Osteocyte (in vitro differentiated cells): ENCODE measurements around the gene UGT1A4. TPM values are rescaled to one million over a fixed set of nuclear protein-coding genes. Genes with fewer than 3 reads are reported as not detected.

Source experiments
- DNase-seq: peaks from one replicate; pipeline ENCODE4 v3.0.0; 2021; ENCODE audit warnings: mixed read lengths; ENCODE audit not compliant: unreplicated experiment; ENCODE audit errors: extremely low spot score
- H3K27ac Mint-ChIP-seq: one replicate; pipeline ENCODE4 v1.8.0; 2021; ENCODE audit warnings: mild to moderate bottlenecking, mixed read lengths; ENCODE audit not compliant: unreplicated experiment
- H3K27me3 Mint-ChIP-seq: one replicate; pipeline ENCODE4 v1.8.0; 2021; ENCODE audit warnings: mixed read lengths; ENCODE audit not compliant: unreplicated experiment
- H3K36me3 Mint-ChIP-seq: one replicate; pipeline ENCODE4 v1.8.0; 2021; ENCODE audit warnings: mixed read lengths; ENCODE audit not compliant: unreplicated experiment
- H3K4me1 Mint-ChIP-seq: one replicate; pipeline ENCODE4 v1.8.0; 2021; ENCODE audit warnings: mixed read lengths; ENCODE audit not compliant: unreplicated experiment
- H3K4me3 Mint-ChIP-seq: one replicate; pipeline ENCODE4 v1.8.0; 2021; ENCODE audit warnings: mild to moderate bottlenecking, moderate library complexity, mixed read lengths; ENCODE audit not compliant: unreplicated experiment
- H3K9me3 Mint-ChIP-seq: one replicate; pipeline ENCODE4 v1.8.0; 2021; ENCODE audit warnings: mixed read lengths; ENCODE audit not compliant: unreplicated experiment
- total RNA-seq: library from RNA; stranded (reverse); gene quantifications from 2 replicates; pipeline ENCODE4 v1.2.1, GENCODE V29; 2021
- TF ChIP-seq, protein P1 (sequence below): fragments of 200-600 bp; sonication (generic); IDR thresholded peaks from 2 replicates; pipeline ENCODE4 v1.5.0; 2021; ENCODE audit warnings: antibody characterized with exemption, mild to moderate bottlenecking, moderate library complexity

Gene UGT1A4
- total RNA-seq, 1 donor from 2014 or later: not detected

DNA sequence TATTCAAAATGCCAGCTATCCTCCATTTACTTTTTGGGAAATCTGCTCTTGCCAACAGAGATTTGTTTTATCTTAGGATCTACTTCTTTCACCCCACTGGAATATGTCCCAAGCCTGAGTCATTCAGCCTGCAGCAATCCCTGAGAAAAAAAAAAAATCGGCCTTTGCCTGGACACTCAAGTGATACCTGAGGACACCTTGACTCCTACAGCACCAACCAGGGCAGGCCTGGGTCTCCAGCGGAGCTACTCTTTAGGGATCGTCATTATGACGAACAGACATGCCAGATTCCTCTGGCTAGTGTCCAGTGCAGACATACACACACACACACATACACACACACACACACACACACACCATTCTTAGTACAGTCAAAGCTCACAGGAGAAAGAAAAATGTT, 28.1 kb upstream of the UGT1A4 start:
- Mint-ChIP-seq H3K4me1 (no peaks in the 10 kb centered on the region), H3K9me3 (peaks cover 4% of the 10 kb centered on the region), H3K27me3 (peaks cover 10% of the 10 kb centered on the region), H3K36me3 (no peaks in the 10 kb centered on the region), H3K27ac (no peak overlapping the region), H3K4me3 (no peak overlapping the region)
- no peak for DNase-seq
- TF ChIP-seq, protein P1, sequence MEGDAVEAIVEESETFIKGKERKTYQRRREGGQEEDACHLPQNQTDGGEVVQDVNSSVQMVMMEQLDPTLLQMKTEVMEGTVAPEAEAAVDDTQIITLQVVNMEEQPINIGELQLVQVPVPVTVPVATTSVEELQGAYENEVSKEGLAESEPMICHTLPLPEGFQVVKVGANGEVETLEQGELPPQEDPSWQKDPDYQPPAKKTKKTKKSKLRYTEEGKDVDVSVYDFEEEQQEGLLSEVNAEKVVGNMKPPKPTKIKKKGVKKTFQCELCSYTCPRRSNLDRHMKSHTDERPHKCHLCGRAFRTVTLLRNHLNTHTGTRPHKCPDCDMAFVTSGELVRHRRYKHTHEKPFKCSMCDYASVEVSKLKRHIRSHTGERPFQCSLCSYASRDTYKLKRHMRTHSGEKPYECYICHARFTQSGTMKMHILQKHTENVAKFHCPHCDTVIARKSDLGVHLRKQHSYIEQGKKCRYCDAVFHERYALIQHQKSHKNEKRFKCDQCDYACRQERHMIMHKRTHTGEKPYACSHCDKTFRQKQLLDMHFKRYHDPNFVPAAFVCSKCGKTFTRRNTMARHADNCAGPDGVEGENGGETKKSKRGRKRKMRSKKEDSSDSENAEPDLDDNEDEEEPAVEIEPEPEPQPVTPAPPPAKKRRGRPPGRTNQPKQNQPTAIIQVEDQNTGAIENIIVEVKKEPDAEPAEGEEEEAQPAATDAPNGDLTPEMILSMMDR: no peak

DNA sequence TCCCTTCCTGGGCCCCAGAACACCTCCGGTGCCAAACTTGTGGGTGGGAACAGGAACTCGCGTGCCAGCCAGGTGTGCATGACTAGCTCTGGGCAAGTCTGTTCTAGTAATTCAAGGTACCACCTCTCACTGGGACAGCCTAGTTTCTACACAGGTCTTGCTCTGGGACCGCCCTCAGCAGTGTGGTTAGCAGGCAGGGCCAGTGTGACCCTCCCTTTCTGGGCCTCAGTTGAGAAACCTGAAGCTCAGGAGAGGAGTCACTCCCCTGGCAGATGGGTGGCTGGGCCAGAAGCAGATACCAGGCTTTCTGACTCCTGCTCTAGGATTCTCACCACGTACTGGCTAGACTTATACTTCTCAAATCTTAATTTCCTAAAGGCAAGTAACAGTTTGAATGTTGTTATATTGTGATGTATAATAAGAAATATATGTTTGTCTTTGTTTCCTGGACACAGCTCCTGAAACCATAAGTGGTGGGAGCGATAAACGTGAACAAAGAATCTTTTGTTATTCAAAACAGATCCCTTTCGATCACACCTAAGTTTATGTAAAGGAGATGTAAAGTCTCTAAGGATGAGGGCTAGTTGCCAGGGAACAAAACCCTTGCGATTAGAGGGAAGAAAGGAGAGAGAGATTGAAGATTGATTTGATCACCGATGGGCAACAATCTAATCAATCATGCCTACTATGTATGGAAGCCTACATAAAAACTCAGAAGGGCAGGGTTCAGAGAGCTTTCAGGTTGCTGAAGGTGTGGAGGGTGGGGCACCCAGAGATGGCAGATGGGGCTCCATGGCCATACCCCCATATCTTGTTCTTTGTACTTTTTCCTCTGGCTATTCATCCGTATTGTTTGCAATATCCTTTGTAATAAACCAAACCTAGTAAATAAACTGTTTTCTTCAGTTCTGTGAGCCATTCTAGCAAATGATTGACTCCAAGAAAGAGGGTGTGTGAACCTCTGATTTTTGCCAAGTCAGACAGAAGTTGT, 26.8 kb upstream of the UGT1A4 start:
- TF ChIP-seq, protein P1: no peak
- Mint-ChIP-seq H3K4me1 (no peaks in the 10 kb centered on the region), H3K27me3 (peaks cover 7% of the 10 kb centered on the region), H3K27ac (no peak overlapping the region), H3K9me3 (peaks cover 4% of the 10 kb centered on the region), H3K36me3 (no peaks in the 10 kb centered on the region), H3K4me3 (no peak overlapping the region)
- no peak for DNase-seq

DNA sequence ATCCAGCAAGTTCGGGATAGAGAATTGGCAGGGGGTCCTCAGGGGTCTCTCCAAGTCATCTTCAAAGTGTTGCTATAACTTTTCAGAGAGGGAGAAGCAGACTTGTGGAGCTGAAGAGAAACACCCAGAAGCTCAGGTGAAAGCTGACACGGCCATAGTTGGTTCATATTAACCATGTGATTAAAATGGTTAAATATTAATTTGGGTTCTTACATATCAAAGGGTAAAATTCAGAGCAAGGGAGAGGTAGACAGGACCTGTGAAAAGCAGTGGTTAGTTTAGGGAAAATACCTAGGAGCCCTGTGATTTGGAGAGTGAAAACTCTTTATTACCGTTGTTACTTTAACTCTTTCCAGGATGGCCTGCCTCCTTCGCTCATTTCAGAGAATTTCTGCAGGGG, 25.9 kb upstream of the UGT1A4 start, which contains the start of gene UGT1A6:
Gene UGT1A6, plus strand, starts transcription at position 243 of the 400 bp plus-strand sequence. Its CDS starts 115 bp downstream, at position 358.
- Mint-ChIP-seq H3K9me3 (peaks cover 4% of the 10 kb centered on the region), H3K27me3 (peaks cover 11% of the 10 kb centered on the region), H3K27ac (no peak within 1 kb of the TSS), H3K36me3 (no peaks in the 10 kb centered on the region), H3K4me1 (no peaks in the 10 kb centered on the region), H3K4me3 (no peak within 1 kb of the TSS)
- no peak for DNase-seq
- TF ChIP-seq, protein P1: no peak

DNA sequence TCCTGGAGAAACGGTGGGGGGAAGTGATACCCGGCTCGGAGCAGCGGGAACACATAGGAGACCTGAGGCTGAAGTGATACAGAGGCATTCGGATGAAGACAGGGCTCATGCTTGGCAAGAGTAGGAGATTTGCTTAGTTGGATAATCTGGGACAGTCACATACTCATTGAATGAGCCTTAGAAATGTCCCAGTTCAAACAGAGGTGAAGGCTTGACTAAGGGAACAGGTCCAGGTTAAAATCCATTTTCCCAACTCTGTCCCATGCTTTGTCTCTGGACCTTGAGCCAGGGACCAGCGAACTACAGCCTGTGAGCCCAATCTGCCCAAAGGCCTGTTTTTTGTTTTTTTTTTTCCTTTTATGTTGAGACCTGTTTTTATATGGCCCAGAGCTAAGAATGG, 24.6 kb upstream of the UGT1A4 start:
- Mint-ChIP-seq H3K4me1 (no peaks in the 10 kb centered on the region), H3K27ac (no peak overlapping the region), H3K4me3 (no peak overlapping the region), H3K36me3 (no peaks in the 10 kb centered on the region), H3K27me3 (peaks cover 6% of the 10 kb centered on the region), H3K9me3 (no peaks in the 10 kb centered on the region)
- TF ChIP-seq, protein P1: no peak
- no peak for DNase-seq

DNA sequence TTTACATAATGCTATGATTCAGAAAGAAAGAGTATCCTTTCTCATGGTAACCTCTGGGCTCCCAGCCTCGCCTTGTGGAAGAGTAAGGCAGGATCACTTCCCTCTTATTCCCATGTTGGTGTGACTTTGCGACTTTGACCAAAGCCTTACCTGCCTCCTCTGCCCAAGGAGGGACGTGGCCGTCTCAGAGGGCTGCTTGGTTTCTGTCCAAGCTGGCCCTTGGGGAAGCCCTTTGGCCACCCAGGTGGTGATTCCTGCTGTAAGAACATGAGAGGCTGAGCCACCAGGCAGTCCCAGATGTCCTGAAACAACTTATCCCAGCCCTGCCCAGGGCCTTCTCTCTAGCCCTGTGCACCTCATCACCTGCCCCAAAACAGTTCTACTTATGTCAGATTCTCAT, 19.8 kb upstream of the UGT1A4 start:
- Mint-ChIP-seq H3K36me3 (peaks cover 2% of the 10 kb centered on the region), H3K4me3 (no peak overlapping the region), H3K4me1 (no peaks in the 10 kb centered on the region), H3K9me3 (peaks cover 7% of the 10 kb centered on the region), H3K27me3 (peaks cover 6% of the 10 kb centered on the region), H3K27ac (no peak overlapping the region)
- no peak for DNase-seq
- TF ChIP-seq, protein P1: no peak
